ENCODE data around the gene MFSD12. TPM values are rescaled to one million over a fixed set of nuclear protein-coding genes. Genes with fewer than 3 reads are reported as not detected.

The MFSD12 gene
- total RNA-seq, 1 experiment from 2014 or later, result 131 TPM

- Histone ChIP-seq H3K4me3 (replicated peaks in 1 of 2; ENCODE audit: low read depth in 1 of 2, low read length in 2 of 2) (no peak overlapping the region), H3K27ac (ENCODE audit: low read depth, low read length) (no peak overlapping the region), H3K79me2 (ENCODE audit: insufficient read depth, low read length) (no peaks in the 10 kb centered on the region), H2AFZ (ENCODE audit: low read depth, low read length, poor library complexity, severe bottlenecking) (no peak overlapping the region), H3K36me3 (ENCODE audit: control insufficient read depth in 1 of 2, insufficient read depth in 2 of 2, low read length in 2 of 2) (no peaks in the 10 kb centered on the region), H4K20me1 (ENCODE audit: insufficient read depth) (no peaks in the 10 kb centered on the region), H3K9ac (ENCODE audit: low read length) (no peak overlapping the region), H3K4me1 (ENCODE audit: control insufficient read depth in 1 of 2, insufficient read depth in 2 of 2, low read length in 2 of 2) (peaks cover 0 to 5% of the 10 kb centered on the region in 2 experiments; a peak in 1 of 4 replicates), H3K9me2 (ENCODE audit: insufficient read depth) (no peaks in the 10 kb centered on the region), H3K9me3 (ENCODE audit: control insufficient read depth in 1 of 2, insufficient read depth in 1 of 2, low read depth in 1 of 2, low read length in 2 of 2) (no peaks in the 10 kb centered on the region), H3K4me2 (ENCODE audit: low read length) (no peak overlapping the region), H3K27me3 (ENCODE audit: insufficient read depth, low read length) (no peaks in the 10 kb centered on the region)
- RAD21 ChIA-PET (ENCODE audit: low non-redundant PET in 1 of 2, low total read pairs in 2 of 2, uncharacterized antibody in 2 of 2, unreplicated experiment in 2 of 2), result interaction anchor here in 1 of 2 experiments (1.7 kb wide), 1 partner anchor 17 kb away, joined by 3 read pairs; no protein-coding TSS in a partner anchor
- ATAC-seq (no peak), DNase-seq (ENCODE audit: low read depth, low spot score) (no peak)
- POLR2A ChIA-PET, result interaction anchor here (1.1 kb wide), 1 partner anchor 18 kb away, joined by 3 read pairs; no protein-coding TSS in a partner anchor
- TF ChIP-seq SP1 (IDR thresholded peaks at IDR 0.05; ENCODE audit: low read depth) (no peak), CEBPB (IDR thresholded peaks at IDR 0.05; ENCODE audit: low read depth) (no peak), EZH2 (IDR thresholded peaks at IDR 0.05) (no peak), EZH2phosphoT487 (IDR thresholded peaks at IDR 0.05; ENCODE audit: borderline replicate concordance) (no peak), CBX3 (IDR thresholded peaks at IDR 0.05; ENCODE audit: low read depth) (no peak), RAD21 (IDR thresholded peaks at IDR 0.05; ENCODE audit: low read depth) (no peak), FOSL1 (IDR thresholded peaks at IDR 0.05; ENCODE audit: low read depth) (no peak), JUND (IDR thresholded peaks at IDR 0.05) (no peak)
- no TSS peak for BruUV-seq (replicated peaks)
- CTCF ChIA-PET, result no interaction called here
- intact Hi-C loops (cut with micrococcal nuclease), result no loop called here
Observed at GRCh38 chr19:3590991-3591659, 33.7 kb upstream of the MFSD12 start.

- H3K4me3 ChIP-seq (replicated peaks in 1 of 2; ENCODE audit: low read depth in 1 of 2, low read length in 2 of 2), result no peak overlapping the region
- ATAC-seq (no peak), DNase-seq (ENCODE audit: low read depth, low spot score) (no peak)
- intact Hi-C loops (cut with micrococcal nuclease), result no loop called here
- H3K27me3 ChIP-seq (ENCODE audit: insufficient read depth, low read length), result no peaks in the 10 kb centered on the region
- no peak overlapping the region for H3K4me2 ChIP-seq (ENCODE audit: low read length)
- POLR2A ChIA-PET, result no interaction called here
- H3K9me2 ChIP-seq (ENCODE audit: insufficient read depth), result no peaks in the 10 kb centered on the region
- H4K20me1 ChIP-seq (ENCODE audit: insufficient read depth), result no peaks in the 10 kb centered on the region
- no peaks in the 10 kb centered on the region for H3K79me2 ChIP-seq (ENCODE audit: insufficient read depth, low read length)
- H3K9ac ChIP-seq (ENCODE audit: low read length), result no peak overlapping the region
- CTCF ChIA-PET, result no interaction called here
- no TSS peak for BruUV-seq (replicated peaks)
- no peak overlapping the region for H2AFZ ChIP-seq (ENCODE audit: low read depth, low read length, poor library complexity, severe bottlenecking)
- RAD21 ChIA-PET (ENCODE audit: low non-redundant PET in 1 of 2, low total read pairs in 2 of 2, uncharacterized antibody in 2 of 2, unreplicated experiment in 2 of 2), result no interaction called here
- H3K9me3 ChIP-seq (ENCODE audit: control insufficient read depth in 1 of 2, insufficient read depth in 1 of 2, low read depth in 1 of 2, low read length in 2 of 2), result no peaks in the 10 kb centered on the region
- H3K27ac ChIP-seq (ENCODE audit: low read depth, low read length), result no peak overlapping the region
- no peaks in the 10 kb centered on the region for H3K36me3 ChIP-seq (ENCODE audit: control insufficient read depth in 1 of 2, insufficient read depth in 2 of 2, low read length in 2 of 2)
- H3K4me1 ChIP-seq (ENCODE audit: control insufficient read depth in 1 of 2, insufficient read depth in 2 of 2, low read length in 2 of 2), result peaks cover 0 to 5% of the 10 kb centered on the region in 2 experiments; a peak in 1 of 4 replicates
- TF ChIP-seq CBX3 (IDR thresholded peaks at IDR 0.05; ENCODE audit: low read depth), result no peak
- TF ChIP-seq ZBTB33 (IDR thresholded peaks at IDR 0.05; ENCODE audit: extremely low read depth, insufficient replicate concordance, low read length), result no peak
- TF ChIP-seq SRF (IDR thresholded peaks at IDR 0.05; ENCODE audit: low read depth), result no peak
- TF ChIP-seq ZNF274 (IDR thresholded peaks at IDR 0.05; ENCODE audit: low read depth, low read length), result no peak
- no peak for TF ChIP-seq MAX (IDR thresholded peaks at IDR 0.05)
- no peak for TF ChIP-seq JUND (IDR thresholded peaks at IDR 0.05)
- no peak for TF ChIP-seq TCF7L2 (IDR thresholded peaks at IDR 0.05; ENCODE audit: borderline replicate concordance, extremely low read depth, insufficient read depth, insufficient read length)
- TF ChIP-seq EZH2 (IDR thresholded peaks at IDR 0.05), result no peak
- no peak for TF ChIP-seq POLR2AphosphoS5 (IDR thresholded peaks at IDR 0.05; ENCODE audit: low read depth, low read length)
- TF ChIP-seq ELF1 (IDR thresholded peaks at IDR 0.05; ENCODE audit: borderline replicate concordance, low read depth), result no peak
- no peak for TF ChIP-seq CTCF (IDR thresholded peaks at IDR 0.05 in 2 of 3, conservative IDR thresholded peaks at IDR 0.05 in 1 of 3; ENCODE audit: borderline replicate concordance in 1 of 3, insufficient read depth in 1 of 3, low read depth in 2 of 3, low read length in 2 of 3)
Observed at GRCh38 chr19:3589949-3590348, 32.6 kb upstream of the MFSD12 start.
